ENCODE measurements around the gene CHAD. TPM values are rescaled to one million over a fixed set of nuclear protein-coding genes. Genes with fewer than 3 reads are reported as not detected.

Gene CHAD
- total and polyA plus RNA-seq, 4 donors: 0.14 to 0.37 (median 0.35) TPM; not detected in 1

DNA sequence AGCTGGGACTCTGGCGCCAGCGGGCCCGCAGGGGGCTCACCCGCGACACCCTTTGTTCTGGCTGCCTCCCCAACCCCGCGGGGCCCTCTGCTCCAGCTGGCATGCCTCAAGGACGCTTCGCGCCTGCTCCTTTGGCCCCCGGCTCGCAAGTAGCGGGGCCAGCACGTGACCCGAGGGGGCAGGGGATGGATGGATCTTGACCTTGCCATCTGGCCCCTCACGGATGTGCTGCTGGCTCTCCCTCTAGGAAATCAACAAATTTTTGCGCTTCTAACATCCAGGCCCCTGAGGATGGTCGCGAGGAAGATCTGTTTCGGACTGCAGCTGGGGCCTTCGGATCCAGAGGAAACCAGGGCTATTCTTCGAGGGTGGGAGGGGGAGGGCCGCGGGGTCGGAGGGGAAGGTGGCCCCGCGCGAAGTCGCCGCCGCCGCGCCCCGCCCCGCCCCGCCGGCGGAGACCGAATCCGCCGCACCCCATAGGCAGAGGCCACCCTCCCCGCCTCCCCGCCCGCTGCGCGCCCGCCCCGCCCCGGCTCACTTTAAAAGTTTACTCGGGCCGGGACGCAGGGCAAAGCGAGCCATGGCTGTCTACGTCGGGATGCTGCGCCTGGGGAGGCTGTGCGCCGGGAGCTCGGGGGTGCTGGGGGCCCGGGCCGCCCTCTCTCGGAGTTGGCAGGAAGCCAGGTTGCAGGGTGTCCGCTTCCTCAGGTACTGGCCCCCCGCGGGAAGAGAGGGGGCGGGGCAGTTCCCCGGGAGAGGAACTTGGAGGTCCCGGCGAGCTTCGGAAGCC is 42.8 kb downstream of the CHAD start, which contains the start of gene ACSF2:
TSS of gene ACSF2 (plus strand) at position 537 of the 790 bp plus-strand sequence. CDS start at position 581, 44 bp downstream.
- Histone ChIP-seq H3K27me3 (ENCODE audit: control insufficient read depth in 3 of 3, insufficient read depth in 3 of 3, low read length in 2 of 3) (no peaks in the 10 kb centered on the region), H3K9ac (ENCODE audit: insufficient read depth in 1 of 2, low read length in 2 of 2) (peak within 1 kb of the TSS; percentile 51 to 78), H3K27ac (ENCODE audit: low read depth in 1 of 2, low read length in 1 of 2) (peak within 1 kb of the TSS; percentile 15 to 86), H3K4me1 (ENCODE audit: control insufficient read depth in 5 of 5, insufficient read depth in 5 of 5, low read length in 5 of 5) (peaks cover 0 to 52% (median 20%) of the 10 kb centered on the region in 5 donors), H3K9me3 (ENCODE audit: control insufficient read depth in 4 of 4, insufficient read depth in 3 of 4, low read length in 3 of 4) (no peaks in the 10 kb centered on the region), H3K36me3 (ENCODE audit: control insufficient read depth in 4 of 4, insufficient read depth in 4 of 4, low read length in 4 of 4) (peaks cover 0 to 9% (median 0%) of the 10 kb centered on the region in 4 donors), H3K4me3 (peak within 1 kb of the TSS; percentile 73)
- TF ChIP-seq, protein P1, sequence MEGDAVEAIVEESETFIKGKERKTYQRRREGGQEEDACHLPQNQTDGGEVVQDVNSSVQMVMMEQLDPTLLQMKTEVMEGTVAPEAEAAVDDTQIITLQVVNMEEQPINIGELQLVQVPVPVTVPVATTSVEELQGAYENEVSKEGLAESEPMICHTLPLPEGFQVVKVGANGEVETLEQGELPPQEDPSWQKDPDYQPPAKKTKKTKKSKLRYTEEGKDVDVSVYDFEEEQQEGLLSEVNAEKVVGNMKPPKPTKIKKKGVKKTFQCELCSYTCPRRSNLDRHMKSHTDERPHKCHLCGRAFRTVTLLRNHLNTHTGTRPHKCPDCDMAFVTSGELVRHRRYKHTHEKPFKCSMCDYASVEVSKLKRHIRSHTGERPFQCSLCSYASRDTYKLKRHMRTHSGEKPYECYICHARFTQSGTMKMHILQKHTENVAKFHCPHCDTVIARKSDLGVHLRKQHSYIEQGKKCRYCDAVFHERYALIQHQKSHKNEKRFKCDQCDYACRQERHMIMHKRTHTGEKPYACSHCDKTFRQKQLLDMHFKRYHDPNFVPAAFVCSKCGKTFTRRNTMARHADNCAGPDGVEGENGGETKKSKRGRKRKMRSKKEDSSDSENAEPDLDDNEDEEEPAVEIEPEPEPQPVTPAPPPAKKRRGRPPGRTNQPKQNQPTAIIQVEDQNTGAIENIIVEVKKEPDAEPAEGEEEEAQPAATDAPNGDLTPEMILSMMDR (IDR thresholded peaks at IDR 0.05; ENCODE audit: control extremely low read depth, extremely low read depth): no peak
- DNase-seq (peak; percentile 87 to 91 (median 89)), ATAC-seq (ENCODE audit: insufficient read depth, low FRiP score) (peak; percentile 84)
- WGBS, 2 donors: 1 to 2% methylated on average over 65 to 70 of the region's 70 CpGs

DNA sequence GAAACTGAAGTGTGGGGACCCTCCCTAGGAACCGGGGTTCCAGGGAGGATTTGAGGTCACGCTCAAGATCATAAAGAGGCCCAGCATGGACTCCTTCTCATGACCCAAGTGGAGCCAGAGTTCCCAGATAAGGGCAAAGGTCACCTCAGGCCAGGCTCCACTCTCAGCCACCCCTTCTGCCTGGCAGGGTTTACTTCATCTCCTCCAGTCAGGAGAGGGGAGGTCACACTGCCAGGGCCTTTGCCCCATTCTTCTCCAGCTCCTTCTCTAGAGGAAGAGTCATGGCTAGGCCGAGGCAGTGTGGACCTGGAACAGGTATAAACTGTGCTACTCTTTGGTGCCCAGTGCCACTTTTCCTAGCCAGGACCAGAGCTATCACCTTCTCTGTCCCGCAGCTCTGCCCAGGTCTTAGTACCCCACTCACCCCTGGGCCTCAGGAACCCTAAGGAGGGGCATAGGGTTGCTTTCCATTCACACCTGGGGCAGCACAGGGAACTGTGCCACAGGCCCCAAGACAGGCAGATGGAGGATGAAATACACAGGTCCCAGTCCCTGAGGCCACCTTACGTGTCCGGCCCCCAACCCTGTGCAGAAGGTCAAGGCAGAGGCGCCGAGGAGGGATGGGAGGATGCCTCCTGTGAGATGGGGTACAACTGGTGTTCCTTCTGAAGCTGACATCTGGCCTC is 43.5 kb downstream of the CHAD start:
- Histone ChIP-seq H3K36me3 (ENCODE audit: control insufficient read depth in 4 of 4, insufficient read depth in 4 of 4, low read length in 4 of 4) (peaks cover 0 to 9% (median 0%) of the 10 kb centered on the region in 4 donors), H3K9ac (ENCODE audit: insufficient read depth in 1 of 2, low read length in 2 of 2) (peak overlapping the region in 1 of 2 donors; percentile 78), H3K9me3 (ENCODE audit: control insufficient read depth in 4 of 4, insufficient read depth in 3 of 4, low read length in 3 of 4) (no peaks in the 10 kb centered on the region), H3K27me3 (ENCODE audit: control insufficient read depth in 3 of 3, insufficient read depth in 3 of 3, low read length in 2 of 3) (no peaks in the 10 kb centered on the region), H3K4me1 (ENCODE audit: control insufficient read depth in 5 of 5, insufficient read depth in 5 of 5, low read length in 5 of 5) (peaks cover 0 to 54% (median 21%) of the 10 kb centered on the region in 5 donors), H3K27ac (ENCODE audit: low read depth in 1 of 2, low read length in 1 of 2) (peak overlapping the region; percentile 14 to 79), H3K4me3 (no peak overlapping the region)
- TF ChIP-seq, protein P1 (IDR thresholded peaks at IDR 0.05; ENCODE audit: control extremely low read depth, extremely low read depth): no peak
- DNase-seq (peak in 1 of 3 donors; percentile 8), ATAC-seq (ENCODE audit: insufficient read depth, low FRiP score) (no peak)
- 86 to 87% methylated on average over 8 of the region's 8 CpGs for WGBS, 2 donors

DNA sequence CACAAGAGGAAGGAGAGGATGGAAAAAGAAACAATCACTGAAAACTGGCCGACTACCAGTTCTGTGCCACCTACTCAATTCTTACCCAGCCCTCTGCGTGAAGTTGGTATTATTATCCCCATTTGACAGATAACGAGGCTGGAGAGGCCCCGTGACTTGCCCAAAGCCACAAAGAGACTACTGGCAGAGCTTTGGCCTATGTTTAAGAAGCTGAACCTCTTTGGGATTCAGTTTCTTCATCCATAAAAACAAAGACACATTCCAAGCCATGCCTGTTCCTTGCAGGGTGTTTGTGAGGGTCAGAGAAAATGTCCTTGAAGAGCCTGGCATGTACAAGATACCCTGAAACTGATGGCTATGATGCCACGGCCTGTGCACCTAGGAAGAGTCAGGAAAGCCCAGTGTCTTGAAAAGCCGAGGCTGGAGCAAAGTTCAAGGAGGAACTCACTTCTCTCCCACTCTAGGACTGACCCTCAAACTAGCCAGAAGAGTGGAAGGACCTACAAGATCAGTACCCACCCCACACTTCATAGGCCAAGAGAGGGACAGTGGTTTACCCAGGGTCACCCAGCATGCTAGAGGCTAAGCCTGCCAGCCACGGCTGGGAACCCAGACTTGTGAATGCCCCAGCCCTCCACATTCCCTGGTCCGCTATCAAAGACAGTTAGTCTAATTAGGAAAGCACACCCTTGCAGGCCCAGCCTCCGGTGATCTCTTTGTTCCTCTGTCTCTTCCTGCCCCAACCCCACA is 44.3 kb downstream of the CHAD start:
- H3K27ac ChIP-seq (ENCODE audit: low read depth in 1 of 2, low read length in 1 of 2): peak overlapping the region in 1 of 2 donors; percentile 26
- ATAC-seq (ENCODE audit: insufficient read depth, low FRiP score) (no peak), DNase-seq (peak in 1 of 3 donors; percentile 11)
- peaks cover 0 to 54% (median 20%) of the 10 kb centered on the region in 5 donors for H3K4me1 ChIP-seq (ENCODE audit: control insufficient read depth in 5 of 5, insufficient read depth in 5 of 5, low read length in 5 of 5)
- no peak overlapping the region for H3K9ac ChIP-seq (ENCODE audit: insufficient read depth in 1 of 2, low read length in 2 of 2)
- no peak overlapping the region for H3K4me3 ChIP-seq
- H3K9me3 ChIP-seq (ENCODE audit: control insufficient read depth in 4 of 4, insufficient read depth in 3 of 4, low read length in 3 of 4): no peaks in the 10 kb centered on the region
- 68 to 69% methylated on average over 9 of the region's 9 CpGs for whole genome bisulfite sequencing, 2 donors
- H3K36me3 ChIP-seq (ENCODE audit: control insufficient read depth in 4 of 4, insufficient read depth in 4 of 4, low read length in 4 of 4): peaks cover 0 to 9% (median 0%) of the 10 kb centered on the region in 4 donors
- TF ChIP-seq, protein P1 (IDR thresholded peaks at IDR 0.05; ENCODE audit: control extremely low read depth, extremely low read depth): no peak
- no peaks in the 10 kb centered on the region for H3K27me3 ChIP-seq (ENCODE audit: control insufficient read depth in 3 of 3, insufficient read depth in 3 of 3, low read length in 2 of 3)

Data from lung (tissue), 12 donors.